ELR (cell line): Measurements from ENCODE around the gene ROPN1L.
A peak's percentile ranks its signal among the peaks of the same experiment; 100 is the strongest.

Source experiments
- DNase-seq: peaks from one replicate; pipeline ENCODE4 v3.0.0-alpha.2; 2015; ENCODE audit warnings: low read depth

Gene ROPN1L

DNA sequence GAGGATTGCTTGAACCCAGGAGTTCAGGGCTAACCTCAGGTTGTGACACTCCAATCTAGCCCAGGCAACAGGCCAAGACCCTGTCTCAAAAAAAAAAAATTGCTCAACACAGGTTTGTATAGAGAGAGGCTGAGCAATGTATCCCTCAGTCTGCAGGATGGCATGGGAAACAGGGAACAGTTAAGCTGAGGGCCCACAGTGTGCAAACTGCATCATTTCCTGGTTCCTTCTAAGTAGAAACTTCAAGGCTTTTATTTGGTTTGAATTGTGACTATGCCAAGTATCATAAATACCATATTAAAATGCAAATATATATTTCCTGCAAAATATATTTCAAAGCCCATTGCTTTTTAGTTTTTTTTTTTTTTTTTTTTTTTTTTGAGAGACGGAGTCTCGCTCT, 13.7 kb upstream of the ROPN1L start:
- no peak for DNase-seq

DNA sequence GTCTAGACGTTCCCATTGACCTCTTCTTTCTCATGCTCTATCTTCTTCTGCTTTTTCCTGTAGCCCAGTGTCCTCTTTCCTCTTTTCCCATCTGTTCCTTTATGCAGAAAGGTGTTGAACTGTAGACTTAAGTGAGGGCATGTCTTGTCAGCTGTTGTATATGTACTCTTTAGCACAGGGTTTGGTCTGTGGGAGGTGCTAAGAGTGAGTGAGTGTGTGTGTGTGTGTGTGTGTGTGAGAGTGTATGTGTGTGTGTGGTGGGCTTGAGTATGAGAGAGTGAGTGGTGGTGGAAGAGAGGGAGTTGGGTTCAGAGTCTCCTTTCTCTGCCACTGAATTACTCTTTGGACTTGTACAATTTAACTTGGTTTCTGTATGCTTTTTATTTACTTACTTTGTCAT, 10.3 kb upstream of the ROPN1L start:
- DNase-seq, result no peak

GRCh38 chr5:10432059-10433008, 9.3 kb upstream of the ROPN1L start:
- no peak for DNase-seq

GRCh38 chr5:10434392-10434791, 7.3 kb upstream of the ROPN1L start:
- peak; percentile 43 for DNase-seq

DNA sequence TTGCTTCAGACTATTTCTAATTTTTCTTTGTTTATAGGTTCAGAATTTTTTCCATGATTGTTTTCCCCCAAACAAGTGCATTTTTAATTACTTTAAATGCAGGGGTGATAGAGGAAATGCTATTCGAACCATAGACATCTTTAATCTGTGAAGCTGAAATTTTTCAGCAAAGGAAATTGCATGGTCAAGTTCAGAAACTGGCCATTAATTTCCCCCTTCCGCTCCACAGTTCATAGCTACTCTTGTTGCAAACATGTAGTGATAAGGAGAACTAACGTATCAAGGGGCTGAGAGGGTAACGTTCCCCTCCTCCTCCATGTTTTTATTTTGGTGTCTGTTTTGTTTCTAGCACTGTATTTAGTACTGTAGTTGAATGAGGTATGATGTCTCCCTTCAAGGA, 3.4 kb upstream of the ROPN1L start:
- no peak for DNase-seq

GRCh38 chr5:10439692-10440091, 2.0 kb upstream of the ROPN1L start:
- no peak for DNase-seq

GRCh38 chr5:10440367-10440990, 1.2 kb upstream of the ROPN1L start:
- DNase-seq, result no peak

DNA sequence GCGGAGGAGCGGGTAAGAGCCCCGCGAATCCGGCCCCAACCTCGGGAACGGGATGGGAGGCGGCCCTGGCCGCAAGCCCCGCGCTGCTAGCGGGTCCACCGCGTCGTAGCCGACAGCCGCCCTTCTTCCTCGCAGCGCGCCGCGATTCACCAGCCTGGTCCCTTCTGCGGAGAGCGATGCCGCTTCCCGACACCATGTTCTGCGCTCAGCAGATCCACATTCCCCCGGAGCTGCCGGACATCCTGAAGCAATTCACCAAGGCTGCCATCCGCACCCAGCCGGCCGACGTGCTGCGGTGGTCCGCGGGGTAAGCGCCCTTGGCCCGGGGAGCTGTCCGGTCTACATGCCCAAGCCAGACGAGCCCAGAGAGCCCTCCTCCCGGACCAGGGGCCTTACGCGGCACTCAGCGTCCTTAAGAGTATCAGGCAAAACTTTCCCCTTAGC, 335 bp downstream of the ROPN1L start:
- peak; percentile 65 for DNase-seq

DNA sequence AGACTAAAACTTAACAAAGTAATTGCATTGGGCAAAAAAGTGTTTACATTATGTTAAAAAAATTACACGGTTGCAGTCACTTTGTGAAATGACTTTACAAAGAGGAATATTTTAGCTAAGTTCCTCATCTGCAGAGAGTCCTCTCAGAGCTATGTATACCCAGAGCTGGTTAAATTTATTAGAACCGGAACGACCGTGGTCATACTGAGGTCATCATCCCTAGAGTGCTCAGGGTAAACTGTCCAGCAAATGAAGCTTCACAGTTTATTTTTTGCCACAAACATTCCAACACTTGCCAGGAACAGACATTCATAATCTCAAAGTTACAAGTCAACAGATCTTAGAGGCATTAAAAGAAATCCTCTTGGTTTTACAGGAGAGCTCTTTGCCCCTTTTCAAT, 897 bp downstream of the ROPN1L start:
- peak; percentile 77 for DNase-seq

- DNase-seq, result no peak
These were observed 3.7 kb downstream of the ROPN1L start for GRCh38 chr5:10445352-10445751.

GRCh38 chr5:10446490-10446889, 4.8 kb downstream of the ROPN1L start:
- DNase-seq, result no peak

DNA sequence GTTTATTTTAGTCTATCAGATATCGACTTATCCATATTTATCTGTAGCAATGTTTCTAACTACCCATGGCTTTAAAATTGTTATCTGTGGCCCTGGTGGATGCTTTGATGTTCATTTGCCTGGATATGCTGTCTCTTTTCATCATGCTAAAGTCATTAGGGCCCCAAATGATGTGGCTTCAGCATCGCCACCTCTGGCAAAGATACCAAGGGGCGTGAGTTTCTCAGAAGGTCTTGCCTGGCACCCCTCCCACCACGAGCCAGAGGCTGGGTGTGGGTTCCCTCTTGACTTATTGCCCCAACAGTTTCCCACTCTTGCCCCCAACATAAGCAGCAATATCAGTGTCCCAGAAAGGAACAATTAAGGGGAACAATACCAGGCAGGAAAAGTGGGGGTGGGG, 5.4 kb downstream of the ROPN1L start:
- DNase-seq, result no peak

GRCh38 chr5:10448754-10449360, 7.2 kb downstream of the ROPN1L start:
- no peak for DNase-seq

GRCh38 chr5:10451137-10451824, 9.6 kb downstream of the ROPN1L start:
- DNase-seq, result no peak

- DNase-seq, result peak; percentile 93
These were observed 11.2 kb downstream of the ROPN1L start for GRCh38 chr5:10452768-10453331.

- DNase-seq, result peak; percentile 86
These were observed 11.9 kb downstream of the ROPN1L start for GRCh38 chr5:10453545-10453944.

- peak; percentile 91 for DNase-seq
These were observed 13.1 kb downstream of the ROPN1L start for GRCh38 chr5:10454591-10455276.

DNA sequence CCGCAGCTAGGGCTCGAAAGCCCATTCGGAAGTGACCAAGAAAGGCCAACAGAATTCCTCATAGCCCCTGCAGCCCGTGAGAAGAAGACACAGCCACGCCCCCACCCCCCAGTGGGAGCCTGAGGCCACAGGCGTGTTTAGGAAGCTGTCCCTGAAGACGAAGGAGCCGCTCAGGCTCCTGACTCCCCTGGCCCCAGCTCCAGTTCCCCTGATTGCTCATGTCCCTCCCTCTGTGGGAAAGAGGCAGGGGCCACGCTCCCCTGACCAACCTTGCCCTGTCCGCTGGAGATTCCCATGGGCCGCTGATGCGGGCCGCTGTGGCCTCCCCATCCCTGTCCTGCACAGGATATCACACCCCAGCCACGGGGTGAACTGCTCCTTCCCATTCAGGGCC, 13.6 kb downstream of the ROPN1L start:
- DNase-seq, result no peak

DNA sequence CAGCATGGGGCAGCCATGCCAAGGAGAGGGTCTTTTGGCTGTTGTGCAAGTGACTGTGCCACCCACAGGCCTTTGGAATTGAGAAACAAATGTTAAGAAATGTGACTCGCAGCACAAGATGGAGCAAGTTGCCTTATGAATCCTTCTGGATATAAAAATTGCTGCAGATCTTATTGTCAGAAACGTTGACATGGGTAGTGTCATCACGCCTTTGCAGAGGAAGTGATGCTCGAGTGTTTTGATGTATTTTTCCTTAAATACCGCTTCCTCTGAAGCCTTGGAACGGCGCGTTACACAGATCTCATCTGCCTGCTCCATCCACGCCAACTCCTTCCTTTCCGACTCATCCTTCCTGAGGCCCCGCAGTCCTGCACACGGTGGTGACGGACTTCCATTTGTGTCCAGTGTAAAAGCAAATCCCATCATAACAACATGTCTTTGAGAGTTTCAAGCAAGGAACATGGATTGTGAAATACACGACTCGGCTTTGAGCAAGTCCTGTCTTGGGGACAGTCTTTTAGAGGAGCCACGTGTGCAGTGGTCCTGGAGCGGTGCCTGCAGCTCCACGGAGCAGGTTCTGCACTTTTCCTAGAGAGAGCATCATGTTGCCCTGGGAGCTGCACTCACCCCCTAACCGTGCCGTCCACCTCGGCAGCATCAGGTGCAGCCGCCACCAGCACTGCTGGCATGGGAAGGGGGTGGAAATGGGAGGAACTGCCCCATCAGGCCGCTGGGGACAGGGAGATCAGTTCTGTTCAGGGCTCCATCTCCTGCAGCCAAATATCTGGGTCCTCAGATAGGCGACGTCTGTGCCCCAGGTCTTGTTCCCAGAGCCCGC, 15.1 kb downstream of the ROPN1L start:
- DNase-seq, result peak; percentile 70
